DMS53 (cell line): Measurements from ENCODE around the gene CANT1.

Source experiments
- DNase-seq: peaks from one replicate; lab custom pipeline; 2025; lab: John Stamatoyannopoulos, UW

Gene CANT1

DNA sequence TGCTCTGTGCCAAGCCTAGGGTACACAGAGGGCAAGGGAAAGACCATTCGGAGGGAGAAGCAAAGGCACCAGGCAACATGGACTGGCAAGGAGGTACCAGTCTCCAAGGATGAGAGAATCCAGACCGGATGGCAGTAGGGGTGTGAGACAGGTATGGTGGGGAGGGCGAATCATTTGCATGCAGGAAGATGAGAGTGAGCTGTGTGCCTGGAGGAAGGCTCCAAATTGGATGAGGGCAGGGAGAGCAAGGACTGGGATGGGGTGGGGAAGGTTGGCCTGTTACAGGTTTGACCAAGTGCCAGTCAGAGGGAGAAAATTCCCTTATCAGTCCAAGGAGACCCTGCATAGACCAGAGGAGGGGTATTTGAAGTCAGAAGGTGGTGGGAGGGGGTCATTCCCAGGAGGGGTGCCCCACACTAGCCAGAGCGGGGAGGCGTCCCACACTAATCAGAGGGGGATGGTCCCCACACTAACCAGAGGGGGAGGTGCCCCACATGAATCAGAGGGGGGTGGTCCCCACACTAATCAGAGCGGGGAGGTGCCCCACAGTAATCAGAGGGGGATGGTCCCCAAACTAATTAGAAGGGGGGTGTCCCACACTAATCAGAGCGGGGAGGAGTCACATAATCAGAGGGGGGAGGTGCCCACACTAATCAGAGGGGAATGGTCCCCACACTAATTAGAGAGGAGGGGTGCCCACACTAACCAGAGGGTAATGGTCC, 737 bp downstream of the CANT1 start:
- DNase-seq, result no peak

DNA sequence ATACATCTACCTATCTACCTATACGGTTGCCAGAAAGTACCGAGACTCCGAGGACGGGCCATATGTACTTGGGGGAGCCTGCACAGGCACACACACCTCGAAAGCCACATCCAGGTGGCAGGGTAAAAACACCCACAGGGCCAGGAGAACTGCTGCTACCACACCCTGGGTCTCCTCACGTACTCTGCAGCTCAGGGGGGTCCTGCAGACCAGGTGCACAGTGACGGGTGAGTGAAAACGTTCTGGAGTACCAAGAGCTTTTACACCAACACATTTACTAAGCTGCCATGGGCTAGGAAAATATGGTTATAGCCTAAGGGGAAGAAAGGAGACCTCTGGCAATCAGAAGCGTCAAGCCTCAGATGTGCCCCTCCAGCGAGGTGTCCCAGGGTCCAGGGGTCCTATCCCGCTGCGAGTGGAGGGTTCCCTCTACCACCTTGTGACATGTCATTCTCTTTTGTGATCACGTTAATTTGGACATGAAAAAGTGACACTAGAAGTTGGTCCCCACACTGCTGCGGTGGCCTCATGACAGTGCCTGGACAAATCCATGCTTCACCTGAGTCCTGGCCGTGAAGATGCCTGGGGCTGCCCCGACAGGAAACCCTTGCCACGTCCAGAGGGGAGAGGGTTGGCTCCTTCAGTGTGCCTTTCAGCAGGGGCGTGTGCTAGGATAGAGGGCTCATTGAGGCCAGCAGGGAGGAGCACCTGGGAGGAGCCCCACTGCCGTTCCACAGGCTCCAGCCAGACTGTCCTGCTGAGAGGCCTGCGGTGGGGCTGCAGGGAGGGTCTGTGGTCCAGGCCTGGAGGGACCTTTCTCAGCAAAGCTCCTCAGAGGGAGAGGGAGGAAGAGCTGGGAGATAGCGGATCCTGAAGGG, 1.8 kb downstream of the CANT1 start:
- no peak for DNase-seq

DNA sequence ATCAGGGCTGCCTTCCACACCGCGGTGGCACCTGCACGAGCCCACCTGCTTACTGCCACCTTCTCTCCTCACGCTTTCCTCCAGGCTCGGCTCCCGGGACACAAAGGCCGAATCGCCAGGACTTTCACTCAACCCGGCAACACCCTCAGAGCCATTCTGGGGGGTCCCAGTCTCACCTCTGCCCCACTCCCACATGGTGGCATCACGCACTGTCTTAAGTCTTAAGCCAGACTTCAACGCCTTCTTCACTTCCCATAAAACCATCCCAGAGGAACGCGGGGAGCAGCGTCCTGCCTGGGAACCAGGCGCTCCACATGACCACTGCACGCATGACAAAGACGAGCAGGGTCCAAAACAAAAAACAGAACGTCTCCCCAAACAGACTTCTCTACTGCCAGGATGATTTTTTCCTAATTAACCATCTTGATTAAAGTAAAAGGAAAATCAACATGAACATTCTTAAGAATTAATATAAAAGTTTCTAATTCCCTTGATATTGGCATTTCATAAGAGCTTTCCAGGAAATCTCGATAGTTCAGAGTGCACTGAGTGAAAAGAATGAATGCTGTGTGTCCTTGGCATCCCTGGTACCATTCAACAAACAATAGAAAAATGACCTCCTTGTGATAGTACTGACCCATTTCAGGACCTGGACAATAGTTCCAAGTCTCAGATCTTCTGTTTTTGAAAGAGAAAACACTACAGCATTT, 2.6 kb downstream of the CANT1 start:
- DNase-seq, result no peak

DNA sequence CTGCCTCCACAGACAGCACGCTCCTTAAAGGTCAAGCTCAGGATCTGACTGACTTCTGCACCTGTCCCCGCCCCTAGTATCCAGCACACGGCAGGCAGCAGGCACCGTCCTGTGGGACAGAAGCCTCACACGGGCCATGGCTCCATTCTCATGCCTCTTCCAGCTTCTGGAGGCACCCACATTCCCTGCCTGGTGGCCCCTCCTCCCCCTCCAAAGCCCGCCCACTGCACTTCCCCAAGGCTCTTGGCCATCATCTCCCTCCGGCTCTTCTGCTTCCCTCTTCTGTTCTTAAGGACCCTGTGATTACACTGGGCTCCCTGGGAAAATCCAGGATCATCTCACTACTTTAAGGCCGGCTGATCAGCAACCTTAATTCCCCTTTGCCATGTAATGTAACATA, 3.5 kb downstream of the CANT1 start:
- peak; percentile 66 for DNase-seq

DNA sequence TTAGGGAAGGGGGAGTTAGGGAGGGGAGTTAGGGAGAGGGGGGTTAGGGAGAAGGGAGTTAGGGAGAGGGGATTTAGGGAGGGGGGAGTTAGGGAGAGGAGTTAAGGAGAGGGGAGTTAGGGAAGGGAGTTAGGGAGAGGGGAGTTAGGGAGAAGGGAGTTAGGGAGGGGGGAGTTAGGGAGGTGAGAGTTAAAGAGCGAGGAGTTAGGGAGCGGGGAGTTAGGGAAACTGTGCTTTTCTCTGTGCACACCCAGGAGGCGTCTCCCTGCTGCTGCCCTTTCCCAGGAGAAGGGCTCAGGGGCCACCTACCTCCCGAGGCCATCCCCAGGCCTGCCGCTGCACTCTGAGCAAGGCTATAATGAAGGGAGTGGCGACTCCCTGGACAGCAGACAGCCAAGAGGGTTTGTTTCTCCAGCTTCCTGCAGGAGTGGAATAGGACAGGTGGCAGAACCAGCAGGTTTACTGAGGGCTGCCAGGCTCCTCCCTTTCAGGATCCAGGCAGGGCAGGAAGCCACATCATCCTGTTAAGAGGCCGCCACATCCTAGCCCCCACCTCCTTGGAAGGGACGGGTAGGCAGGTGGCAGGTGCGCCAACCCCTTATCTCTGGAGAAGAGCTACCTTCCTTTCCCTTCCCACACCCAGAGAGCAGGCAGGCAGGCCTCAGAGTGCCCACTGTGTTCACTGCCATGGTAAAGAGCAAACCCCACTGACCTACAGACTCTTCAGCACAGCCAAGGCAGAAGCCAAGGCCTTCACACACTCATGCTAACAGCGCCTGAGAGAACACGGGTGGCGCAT, 4.3 kb downstream of the CANT1 start:
- peak; percentile 98 for DNase-seq

DNA sequence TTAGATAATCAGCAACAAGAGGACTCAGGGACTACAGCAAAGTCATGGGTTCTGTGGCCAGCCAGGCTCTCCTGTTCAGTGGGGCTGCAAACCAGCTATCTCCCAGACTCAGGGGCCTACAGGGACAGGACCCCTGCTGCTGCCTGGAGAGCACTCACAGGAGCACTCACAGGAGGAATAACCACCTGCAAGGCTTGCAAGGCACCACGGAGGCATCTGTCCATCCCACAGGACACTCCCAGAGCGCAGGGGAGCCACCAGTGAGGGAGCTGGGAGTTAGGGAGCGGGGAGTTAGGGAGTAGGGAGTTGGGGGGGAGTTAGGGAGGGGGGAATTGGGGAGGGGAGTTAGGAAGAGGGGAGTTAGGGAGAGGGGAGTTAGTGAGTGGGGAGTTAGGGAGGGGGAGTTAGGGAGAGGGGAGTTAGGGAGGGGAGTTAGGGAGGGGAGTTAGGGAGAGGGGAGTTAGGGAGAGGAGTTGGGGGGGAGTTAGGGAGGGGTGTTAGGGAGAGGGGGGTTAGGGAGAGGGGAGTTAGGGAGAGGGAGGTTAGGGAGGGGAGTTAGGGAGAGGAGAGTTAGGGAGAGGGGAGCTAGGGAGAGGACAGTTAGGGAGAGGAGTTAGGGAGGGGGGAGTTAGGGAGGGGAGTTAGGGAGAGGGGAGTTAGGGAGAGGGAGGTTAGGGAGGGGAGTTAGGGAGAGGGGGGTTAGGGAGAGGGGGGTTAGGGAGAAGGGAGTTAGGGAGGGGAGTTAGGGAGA, 5.7 kb downstream of the CANT1 start:
- no peak for DNase-seq

DNA sequence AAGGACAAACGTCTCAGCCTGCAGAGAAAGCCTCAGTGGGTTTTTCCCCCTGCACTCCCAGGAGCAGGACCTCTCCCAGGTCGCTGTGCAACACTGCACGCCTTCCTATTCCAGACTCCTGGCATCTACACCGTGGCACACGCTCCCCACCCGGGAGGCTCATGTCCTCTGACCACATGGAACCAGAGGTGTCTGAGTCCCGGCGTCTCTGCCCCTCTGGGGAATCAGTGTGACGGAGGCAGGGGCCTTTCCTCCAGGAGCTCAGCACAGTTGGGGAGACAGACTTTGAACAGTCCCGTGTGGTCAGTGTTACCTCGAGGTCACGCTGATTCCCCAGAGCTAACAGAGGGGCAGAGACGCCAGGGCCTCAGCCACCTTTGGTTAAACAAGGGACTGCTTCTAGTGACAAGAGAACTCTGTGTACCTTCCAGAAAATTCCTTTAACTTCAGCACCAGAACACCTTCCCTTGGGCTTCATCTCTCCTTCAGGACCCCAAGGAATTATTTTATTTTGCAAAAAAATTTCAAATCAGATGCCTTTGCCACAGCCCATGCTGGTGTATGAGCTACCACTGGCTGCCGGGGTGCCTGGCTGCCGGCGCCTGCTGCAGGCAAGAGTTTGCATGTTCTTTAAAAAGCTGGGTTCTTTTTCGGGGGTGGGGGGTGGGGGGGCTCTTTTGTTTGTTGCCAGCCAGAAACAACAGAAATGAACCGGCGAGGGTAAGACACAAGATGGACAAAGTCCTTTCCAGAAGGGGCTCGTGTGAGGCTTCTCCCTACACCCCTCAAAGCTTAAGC, 6.6 kb downstream of the CANT1 start:
- DNase-seq, result no peak

DNA sequence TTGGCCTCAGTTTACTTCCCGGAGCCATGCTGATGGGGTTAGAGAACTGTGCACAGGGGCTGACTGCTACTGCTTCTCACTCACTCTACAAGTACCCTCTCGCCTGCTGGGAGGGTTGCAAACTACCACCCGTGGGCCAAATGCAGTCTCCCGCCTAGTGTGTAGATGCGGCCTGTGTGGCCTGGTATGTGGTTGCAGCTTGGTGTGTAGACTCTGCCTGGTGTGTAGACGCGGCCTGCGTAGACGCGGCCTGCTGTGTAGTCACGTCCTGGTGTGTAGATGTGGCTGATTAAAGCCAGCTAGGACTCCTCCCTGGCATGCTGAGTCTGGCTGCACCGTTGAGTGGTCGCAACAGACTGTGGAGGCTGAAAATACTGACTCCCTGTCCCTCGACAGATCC, 7.3 kb downstream of the CANT1 start:
- DNase-seq, result no peak

DNA sequence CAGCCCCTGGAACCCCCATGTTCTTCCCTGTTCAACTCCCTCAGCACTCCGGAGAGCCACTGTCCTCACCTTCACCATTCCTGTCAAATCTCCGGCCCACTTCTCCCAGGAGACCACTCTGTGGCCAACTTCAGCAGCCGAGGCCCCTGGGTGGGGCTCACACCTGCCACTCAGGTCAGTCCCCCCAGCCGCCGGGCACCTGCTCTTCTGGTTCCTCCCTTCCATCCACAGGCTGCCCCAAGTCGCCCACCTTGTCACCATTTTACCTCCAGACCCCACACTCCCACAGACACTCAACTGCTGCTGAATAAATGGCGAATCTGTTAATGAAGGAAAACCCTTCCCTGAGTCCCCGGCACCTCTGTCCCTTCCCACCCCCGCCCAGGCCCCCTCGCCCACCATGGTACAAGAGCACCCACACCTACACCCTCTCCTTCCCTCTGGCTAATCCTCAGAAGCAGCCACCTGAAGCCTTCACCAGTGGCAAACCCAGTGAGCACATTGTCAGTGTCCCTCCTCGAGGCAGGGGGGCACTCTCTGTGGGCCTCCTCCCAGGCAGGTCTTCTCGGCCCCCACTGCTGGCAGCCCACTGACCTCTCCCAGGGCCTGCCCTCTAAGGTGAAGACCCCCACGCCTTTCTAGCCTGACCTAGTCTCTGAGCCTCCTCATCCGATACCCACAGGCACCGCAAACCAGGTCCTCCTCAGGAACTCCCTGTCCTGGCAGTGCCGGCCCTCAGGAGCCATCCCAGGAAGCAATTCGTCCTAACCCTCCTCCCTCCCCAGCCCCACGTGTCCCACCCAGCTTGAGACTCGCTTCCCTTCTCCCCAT, 8.2 kb downstream of the CANT1 start:
- no peak for DNase-seq

DNA sequence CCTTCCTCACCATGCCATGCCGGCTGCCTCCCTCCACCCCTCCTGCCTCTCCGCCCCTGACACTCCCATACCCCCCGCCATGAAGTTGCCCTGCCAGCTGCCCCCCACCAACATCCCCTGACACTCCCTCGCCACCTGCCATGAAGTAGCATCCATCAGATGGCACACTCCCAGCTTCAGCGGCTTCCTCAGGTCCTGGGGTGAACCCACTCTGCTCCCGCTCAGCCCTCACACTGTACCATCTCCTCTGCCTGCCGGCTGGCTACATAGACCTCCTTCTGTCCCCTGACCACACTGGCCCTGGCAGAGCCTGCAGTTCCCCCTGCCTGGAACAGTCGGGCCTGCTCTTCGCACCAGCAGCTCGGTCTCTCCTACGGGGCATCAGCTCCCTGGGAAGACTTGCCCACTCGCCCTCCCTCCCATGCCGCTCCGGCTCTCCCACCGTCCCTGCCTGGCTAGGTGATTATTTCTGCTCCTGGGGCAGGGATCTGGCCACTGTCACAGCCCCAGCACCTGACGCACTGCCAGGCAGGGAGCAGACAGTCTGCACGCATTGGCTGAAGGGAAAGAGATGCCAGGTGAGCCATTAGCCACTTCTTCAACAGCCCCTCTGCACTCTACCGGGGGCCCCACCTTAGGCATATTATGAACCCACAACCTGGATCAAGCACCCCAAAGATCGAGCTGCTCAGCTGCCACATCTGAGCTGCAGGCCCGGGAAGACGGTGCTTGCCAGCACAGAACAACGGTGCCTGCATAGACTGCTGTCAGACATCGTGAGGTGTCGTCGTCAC, 9.0 kb downstream of the CANT1 start:
- DNase-seq, result no peak

DNA sequence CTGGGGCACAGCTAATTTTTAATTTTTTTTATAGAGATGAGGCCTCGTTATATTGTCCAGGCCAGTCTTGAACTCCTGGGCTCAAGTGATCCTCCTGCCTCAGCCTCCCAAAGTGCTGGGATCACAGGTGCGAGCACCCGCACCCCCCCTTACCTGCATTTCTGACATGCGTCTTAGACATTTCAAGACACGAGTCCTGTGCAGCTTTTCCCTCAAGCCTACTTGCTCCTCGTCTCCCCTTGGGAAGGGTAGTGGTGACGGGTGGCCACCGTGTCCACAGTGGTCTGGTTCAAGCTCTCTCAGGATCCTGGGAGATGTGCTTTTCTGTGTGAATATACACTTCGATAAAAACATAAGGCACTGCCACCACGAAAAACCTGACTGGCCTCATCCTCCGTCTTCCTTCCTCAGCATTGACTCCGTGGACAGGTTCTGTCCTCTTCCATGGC, 9.6 kb downstream of the CANT1 start:
- DNase-seq, result no peak

DNA sequence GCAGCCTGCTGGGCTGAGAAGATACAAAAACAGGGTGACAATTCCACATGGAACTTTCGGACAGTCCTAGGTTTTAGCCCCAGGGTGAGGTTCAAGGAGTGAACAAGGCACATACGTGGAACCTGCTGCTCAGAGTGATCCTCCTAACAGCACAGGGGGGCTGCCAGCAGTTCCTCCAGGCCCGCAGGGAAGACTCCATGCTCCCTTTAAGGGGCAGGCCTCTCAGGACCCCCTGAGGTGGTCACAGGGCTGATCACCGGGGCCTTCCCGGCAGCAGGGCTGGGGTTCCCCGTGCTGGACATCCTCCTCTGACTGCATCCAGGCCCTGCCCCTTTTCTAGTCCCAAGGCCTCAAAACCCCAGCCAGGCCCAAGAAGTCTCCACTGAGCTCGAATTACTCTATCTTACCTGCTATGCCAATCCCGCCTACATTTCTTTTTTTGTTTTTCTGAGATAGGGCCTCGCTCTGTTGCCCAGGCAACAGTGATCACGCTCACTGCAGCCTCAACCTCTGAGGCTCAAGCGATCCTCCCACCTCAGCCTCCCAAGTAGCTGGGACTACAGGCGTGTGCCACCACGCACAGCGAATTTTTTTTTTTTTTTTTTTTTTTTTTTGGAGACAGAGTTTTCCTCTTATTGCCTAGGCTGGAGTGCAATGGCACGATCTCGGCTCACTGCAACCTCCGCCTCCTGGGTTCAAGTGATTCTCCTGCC, 10.4 kb downstream of the CANT1 start:
- no peak for DNase-seq

DNA sequence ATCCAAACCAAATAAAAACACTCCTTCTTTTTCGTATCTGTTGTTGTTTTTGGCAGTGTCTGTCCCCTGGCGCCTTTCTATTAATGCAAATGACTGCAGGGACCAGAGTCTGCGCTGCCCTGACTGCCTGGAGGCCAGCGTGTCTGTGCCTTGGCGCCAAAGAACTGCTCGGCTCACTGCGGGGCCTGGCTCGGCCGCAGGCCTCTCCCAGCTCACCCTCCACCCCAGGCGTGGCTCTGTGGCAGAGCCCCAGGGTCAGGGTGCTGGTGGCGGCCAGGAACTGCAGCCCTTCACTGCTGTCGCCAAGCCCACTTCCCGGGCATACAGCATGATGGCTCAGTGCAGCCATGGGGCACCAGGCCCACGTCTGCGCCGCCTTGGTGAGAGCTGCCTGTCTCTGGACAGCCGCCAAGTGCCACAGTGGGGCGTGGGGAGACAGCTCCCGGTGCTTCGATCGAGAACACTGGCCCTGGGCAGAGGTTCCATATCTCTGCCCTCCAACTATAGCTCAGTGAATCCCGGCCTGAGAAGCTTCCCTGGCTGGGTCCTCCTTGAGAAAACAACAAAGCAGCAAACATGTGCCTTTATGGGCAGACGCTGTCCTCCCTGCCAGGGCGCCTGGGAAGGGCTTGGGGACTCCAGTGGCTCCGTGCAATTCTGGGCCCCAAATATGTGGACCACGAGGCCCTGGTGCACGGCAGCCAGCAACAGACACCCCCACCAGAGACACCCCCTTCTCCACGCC, 11.1 kb downstream of the CANT1 start:
- DNase-seq, result no peak

DNA sequence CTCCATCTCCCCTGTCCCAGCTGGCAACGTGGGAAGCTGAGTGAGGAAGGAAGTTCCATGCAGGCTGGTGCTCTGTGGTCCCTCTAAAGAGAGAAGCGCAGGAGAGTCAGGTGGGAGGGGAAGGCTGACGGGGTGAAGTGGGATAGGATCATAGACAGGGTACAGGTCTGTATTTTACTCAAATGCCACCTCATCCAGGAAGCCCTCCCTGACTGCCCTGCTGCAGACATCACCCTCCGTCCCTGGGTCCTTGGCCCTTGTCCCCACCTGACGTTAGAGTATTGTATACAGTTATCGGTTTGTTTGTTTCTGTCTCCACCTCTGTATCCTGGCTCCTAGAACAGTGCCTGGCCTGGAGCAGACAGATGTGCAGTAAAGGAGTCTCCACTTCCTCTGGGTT, 11.7 kb downstream of the CANT1 start:
- no peak for DNase-seq

DNA sequence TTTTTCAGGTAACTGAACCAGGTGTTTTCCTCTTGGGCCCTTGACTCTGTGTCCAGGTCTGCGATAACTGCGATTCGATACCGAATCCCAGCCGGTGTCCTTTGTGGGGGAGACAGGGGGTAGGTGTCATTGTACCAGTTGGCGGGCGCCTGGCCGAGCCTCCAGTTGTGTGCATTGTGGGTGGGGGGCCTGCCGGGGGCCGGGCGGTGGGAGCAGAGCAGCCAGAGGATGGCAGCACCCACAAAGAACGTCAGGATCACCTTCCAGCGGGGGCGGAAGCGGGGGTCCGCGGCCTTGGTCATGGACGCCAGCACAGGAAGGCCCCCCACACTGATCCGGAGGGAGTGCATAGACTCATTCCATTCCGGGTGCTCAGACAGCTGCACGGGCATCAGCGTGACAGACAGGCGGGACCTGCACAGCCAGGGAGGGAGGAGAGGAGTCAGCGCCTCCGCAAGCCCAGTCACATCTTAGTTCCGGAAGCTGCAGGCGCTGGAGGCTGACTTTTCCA, 12.3 kb downstream of the CANT1 start:
- no peak for DNase-seq

DNA sequence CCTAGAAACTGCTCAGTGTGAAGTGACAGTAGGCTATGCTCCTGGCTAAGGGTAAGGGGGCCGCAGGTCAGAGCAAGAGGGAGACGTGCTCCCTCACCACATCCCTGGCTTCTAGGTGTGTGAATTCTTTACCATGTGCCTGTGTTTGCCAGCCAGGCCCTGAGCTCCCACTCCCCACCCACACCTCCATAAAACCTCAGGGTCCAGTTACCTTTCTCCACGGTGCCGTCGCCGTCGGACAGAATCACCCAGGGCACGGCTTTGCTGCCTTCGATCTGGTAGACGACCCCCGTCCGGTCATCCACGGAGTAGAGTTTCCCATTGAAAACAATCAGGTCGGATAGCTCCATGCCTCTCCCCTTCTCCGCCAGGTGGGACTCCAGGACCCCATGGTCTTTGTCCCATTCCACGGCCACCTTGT, 12.8 kb downstream of the CANT1 start:
- DNase-seq, result no peak
